Panc1 (cell line): Measurements from ENCODE around the gene NCAPG2.

Experiments used
- POLR2AphosphoS5 ChIP-seq: IDR thresholded peaks from 2 replicates; pipeline ENCODE4 v1.6.1; 2012; ENCODE audit warnings: mild to moderate bottlenecking, low read depth, low read length, moderate library complexity
- SIN3A ChIP-seq: IDR thresholded peaks from 2 replicates; pipeline ENCODE4 v1.6.1; 2012; ENCODE audit warnings: low read depth, mild to moderate bottlenecking, low read length, moderate library complexity, borderline replicate concordance; ENCODE audit not compliant: insufficient read depth
- TCF7L2 ChIP-seq: IDR thresholded peaks from 2 replicates; pipeline ENCODE4 v1.6.1; 2011; ENCODE audit warnings: mild to moderate bottlenecking, low read depth, low read length, inconsistent platforms
- TF ChIP-seq, protein P1 (sequence below): fragments of 450-650 bp; IDR thresholded peaks from 2 replicates; pipeline ENCODE4 v1.5.1; 2017; ENCODE audit warnings: mild to moderate bottlenecking
- TF ChIP-seq, protein P2 (sequence below), 2 experiments: IDR thresholded peaks; 2 replicates each; pipeline ENCODE4 v1.6.1; 2011 to 2012; ENCODE audit warnings: low read depth in 2 of 2, control low read depth in 1 of 2, low read length in 1 of 2, mild to moderate bottlenecking in 1 of 2, moderate library complexity in 1 of 2; ENCODE audit not compliant: insufficient read depth in 1 of 2

DNA sequence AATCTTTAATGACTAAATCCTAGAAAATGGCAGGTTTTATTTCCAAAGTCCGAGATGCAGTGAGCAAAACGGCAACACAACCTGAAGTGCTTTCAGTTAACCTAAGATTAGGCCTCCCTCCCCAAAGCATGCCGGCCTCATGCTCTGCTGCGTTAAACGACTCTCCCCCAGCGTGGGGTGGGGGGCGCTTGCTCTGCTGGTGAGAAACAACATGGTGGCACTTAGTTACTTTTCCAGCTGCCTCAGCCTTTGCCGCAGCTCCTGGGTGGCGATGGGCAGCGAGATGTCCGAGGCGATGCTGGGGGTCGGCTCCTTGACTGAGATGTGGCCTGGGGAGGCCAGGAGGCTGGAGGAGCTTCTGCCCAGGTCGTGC lies 36.7 kb upstream of the NCAPG2 start:
- TF ChIP-seq, protein P1, sequence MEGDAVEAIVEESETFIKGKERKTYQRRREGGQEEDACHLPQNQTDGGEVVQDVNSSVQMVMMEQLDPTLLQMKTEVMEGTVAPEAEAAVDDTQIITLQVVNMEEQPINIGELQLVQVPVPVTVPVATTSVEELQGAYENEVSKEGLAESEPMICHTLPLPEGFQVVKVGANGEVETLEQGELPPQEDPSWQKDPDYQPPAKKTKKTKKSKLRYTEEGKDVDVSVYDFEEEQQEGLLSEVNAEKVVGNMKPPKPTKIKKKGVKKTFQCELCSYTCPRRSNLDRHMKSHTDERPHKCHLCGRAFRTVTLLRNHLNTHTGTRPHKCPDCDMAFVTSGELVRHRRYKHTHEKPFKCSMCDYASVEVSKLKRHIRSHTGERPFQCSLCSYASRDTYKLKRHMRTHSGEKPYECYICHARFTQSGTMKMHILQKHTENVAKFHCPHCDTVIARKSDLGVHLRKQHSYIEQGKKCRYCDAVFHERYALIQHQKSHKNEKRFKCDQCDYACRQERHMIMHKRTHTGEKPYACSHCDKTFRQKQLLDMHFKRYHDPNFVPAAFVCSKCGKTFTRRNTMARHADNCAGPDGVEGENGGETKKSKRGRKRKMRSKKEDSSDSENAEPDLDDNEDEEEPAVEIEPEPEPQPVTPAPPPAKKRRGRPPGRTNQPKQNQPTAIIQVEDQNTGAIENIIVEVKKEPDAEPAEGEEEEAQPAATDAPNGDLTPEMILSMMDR, result no peak
- TF ChIP-seq POLR2AphosphoS5 (no peak), SIN3A (no peak), TCF7L2 (no peak)
- TF ChIP-seq, protein P2, sequence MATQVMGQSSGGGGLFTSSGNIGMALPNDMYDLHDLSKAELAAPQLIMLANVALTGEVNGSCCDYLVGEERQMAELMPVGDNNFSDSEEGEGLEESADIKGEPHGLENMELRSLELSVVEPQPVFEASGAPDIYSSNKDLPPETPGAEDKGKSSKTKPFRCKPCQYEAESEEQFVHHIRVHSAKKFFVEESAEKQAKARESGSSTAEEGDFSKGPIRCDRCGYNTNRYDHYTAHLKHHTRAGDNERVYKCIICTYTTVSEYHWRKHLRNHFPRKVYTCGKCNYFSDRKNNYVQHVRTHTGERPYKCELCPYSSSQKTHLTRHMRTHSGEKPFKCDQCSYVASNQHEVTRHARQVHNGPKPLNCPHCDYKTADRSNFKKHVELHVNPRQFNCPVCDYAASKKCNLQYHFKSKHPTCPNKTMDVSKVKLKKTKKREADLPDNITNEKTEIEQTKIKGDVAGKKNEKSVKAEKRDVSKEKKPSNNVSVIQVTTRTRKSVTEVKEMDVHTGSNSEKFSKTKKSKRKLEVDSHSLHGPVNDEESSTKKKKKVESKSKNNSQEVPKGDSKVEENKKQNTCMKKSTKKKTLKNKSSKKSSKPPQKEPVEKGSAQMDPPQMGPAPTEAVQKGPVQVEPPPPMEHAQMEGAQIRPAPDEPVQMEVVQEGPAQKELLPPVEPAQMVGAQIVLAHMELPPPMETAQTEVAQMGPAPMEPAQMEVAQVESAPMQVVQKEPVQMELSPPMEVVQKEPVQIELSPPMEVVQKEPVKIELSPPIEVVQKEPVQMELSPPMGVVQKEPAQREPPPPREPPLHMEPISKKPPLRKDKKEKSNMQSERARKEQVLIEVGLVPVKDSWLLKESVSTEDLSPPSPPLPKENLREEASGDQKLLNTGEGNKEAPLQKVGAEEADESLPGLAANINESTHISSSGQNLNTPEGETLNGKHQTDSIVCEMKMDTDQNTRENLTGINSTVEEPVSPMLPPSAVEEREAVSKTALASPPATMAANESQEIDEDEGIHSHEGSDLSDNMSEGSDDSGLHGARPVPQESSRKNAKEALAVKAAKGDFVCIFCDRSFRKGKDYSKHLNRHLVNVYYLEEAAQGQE (IDR thresholded peaks at IDR 0.05; ENCODE audit: insufficient read depth in 1 of 2, low read depth in 2 of 2, low read length in 1 of 2), result no peak
